Mucosa of stomach (tissue), 1 donor: ENCODE results near the gene PCDHB13.
"Not testable (repeated sequence)": the region's sequence is repeated elsewhere in the genome, so short reads cannot be mapped to it uniquely, and the experiment has no call there.

Experiments
- H3K27me3 ChIP-seq: one replicate; pipeline ENCODE4 v1.7.0; 2013; ENCODE audit warnings: mild to moderate bottlenecking, low read length; ENCODE audit not compliant: control insufficient read depth, insufficient read depth
- H3K36me3 ChIP-seq: one replicate; pipeline ENCODE4 v1.7.0; 2013; ENCODE audit warnings: low read length; ENCODE audit not compliant: control insufficient read depth, insufficient read depth
- H3K4me1 ChIP-seq: one replicate; pipeline ENCODE4 v1.7.0; 2013; ENCODE audit warnings: mild to moderate bottlenecking, low read length; ENCODE audit not compliant: control insufficient read depth, insufficient read depth
- H3K4me3 ChIP-seq: one replicate; pipeline ENCODE4 v1.7.0; 2013; ENCODE audit warnings: low read length
- H3K9ac ChIP-seq: one replicate; pipeline ENCODE4 v1.7.0; 2013; ENCODE audit warnings: mild to moderate bottlenecking, low read length, moderate library complexity
- H3K9me3 ChIP-seq: one replicate; pipeline ENCODE4 v1.7.0; 2013; ENCODE audit warnings: mild to moderate bottlenecking, low read length, moderate library complexity; ENCODE audit not compliant: control insufficient read depth
- donor health status: Pancreatic carcinoma.

PCDHB13 gene

GRCh38 chr5:141188682-141189081 is 25.0 kb upstream of the PCDHB13 start:
- H3K4me3 ChIP-seq = not testable (repeated sequence)

GRCh38 chr5:141189131-141189530 is 24.6 kb upstream of the PCDHB13 start:
- H3K36me3 ChIP-seq, H3K4me3 ChIP-seq, H3K4me1 ChIP-seq, H3K9ac ChIP-seq, H3K27me3 ChIP-seq, H3K9me3 ChIP-seq: not testable (repeated sequence)

More at GRCh38 chr5:141188682-141189081, 25.0 kb upstream of the PCDHB13 start:
- H3K9ac ChIP-seq, H3K9me3 ChIP-seq, H3K4me1 ChIP-seq, H3K36me3 ChIP-seq, H3K27me3 ChIP-seq: not testable (repeated sequence)

GRCh38 chr5:141192110-141192725 is 21.5 kb upstream of the PCDHB13 start, which contains the start of gene PCDHB10:
Gene PCDHB10 (plus strand): TSS chr5:141192353. CDS start chr5:141192553, 200 bp downstream.
- no peak within 1 kb of the TSS for H3K9ac ChIP-seq
- no peaks in the 10 kb centered on the region for H3K4me1 ChIP-seq
- no peaks in the 10 kb centered on the region for H3K9me3 ChIP-seq
- H3K27me3 ChIP-seq = no peaks in the 10 kb centered on the region
- no peaks in the 10 kb centered on the region for H3K36me3 ChIP-seq
- H3K4me3 ChIP-seq = no peak within 1 kb of the TSS

GRCh38 chr5:141194332-141194731 is 19.4 kb upstream of the PCDHB13 start:
- H3K4me1 ChIP-seq, H3K9ac ChIP-seq, H3K36me3 ChIP-seq, H3K4me3 ChIP-seq, H3K9me3 ChIP-seq, H3K27me3 ChIP-seq: not testable (repeated sequence)

GRCh38 chr5:141196363-141196762 is 17.4 kb upstream of the PCDHB13 start:
- Histone ChIP-seq H3K27me3 (no peaks in the 10 kb centered on the region), H3K4me1 (no peaks in the 10 kb centered on the region), H3K9ac (no peak overlapping the region), H3K36me3 (no peaks in the 10 kb centered on the region), H3K9me3 (no peaks in the 10 kb centered on the region), H3K4me3 (no peak overlapping the region)

GRCh38 chr5:141199359-141200235 is 14.1 kb upstream of the PCDHB13 start, which contains the start of gene PCDHB11:
Gene PCDHB11 (plus strand): TSS chr5:141199627. CDS start chr5:141199775, 148 bp downstream.
- no peaks in the 10 kb centered on the region for H3K27me3 ChIP-seq
- no peak within 1 kb of the TSS for H3K9ac ChIP-seq
- no peaks in the 10 kb centered on the region for H3K9me3 ChIP-seq
- no peak within 1 kb of the TSS for H3K4me3 ChIP-seq
- H3K4me1 ChIP-seq = no peaks in the 10 kb centered on the region
- H3K36me3 ChIP-seq = no peaks in the 10 kb centered on the region

GRCh38 chr5:141201126-141201525 is 12.6 kb upstream of the PCDHB13 start:
- not testable (repeated sequence) for H3K27me3 ChIP-seq, H3K4me1 ChIP-seq, H3K4me3 ChIP-seq, H3K36me3 ChIP-seq, H3K9ac ChIP-seq, H3K9me3 ChIP-seq

GRCh38 chr5:141201646-141202045 is 12.1 kb upstream of the PCDHB13 start:
- not testable (repeated sequence) for H3K36me3 ChIP-seq, H3K27me3 ChIP-seq, H3K4me3 ChIP-seq, H3K9ac ChIP-seq, H3K4me1 ChIP-seq, H3K9me3 ChIP-seq

GRCh38 chr5:141208478-141208877 is 5.2 kb upstream of the PCDHB13 start, which contains the start of gene PCDHB12:
Gene PCDHB12 (plus strand): TSS chr5:141208719. CDS start chr5:141208908, 189 bp downstream.
- Histone ChIP-seq H3K4me1 (no peaks in the 10 kb centered on the region), H3K9me3 (no peaks in the 10 kb centered on the region), H3K4me3 (no peak within 1 kb of the TSS), H3K36me3 (no peaks in the 10 kb centered on the region), H3K27me3 (no peaks in the 10 kb centered on the region), H3K9ac (no peak within 1 kb of the TSS)

- not testable (repeated sequence) for H3K9me3 ChIP-seq, H3K9ac ChIP-seq, H3K36me3 ChIP-seq, H3K4me3 ChIP-seq, H3K27me3 ChIP-seq, H3K4me1 ChIP-seq
Measured at GRCh38 chr5:141210281-141210680, 3.4 kb upstream of the PCDHB13 start.

GRCh38 chr5:141210849-141211248 is 2.9 kb upstream of the PCDHB13 start:
- not testable (repeated sequence) for H3K36me3 ChIP-seq, H3K27me3 ChIP-seq, H3K4me3 ChIP-seq, H3K9ac ChIP-seq, H3K4me1 ChIP-seq, H3K9me3 ChIP-seq

GRCh38 chr5:141214583-141214982 is 864 bp downstream of the PCDHB13 start:
- H3K4me1 ChIP-seq, H3K9me3 ChIP-seq, H3K9ac ChIP-seq, H3K27me3 ChIP-seq, H3K36me3 ChIP-seq, H3K4me3 ChIP-seq: not testable (repeated sequence)
